ENCODE data around the gene RBM42. TPM values are rescaled to one million over a fixed set of nuclear protein-coding genes. Genes with fewer than 3 reads are reported as not detected.
A peak's percentile ranks its signal among the peaks of the same experiment; 100 is the strongest.

Gene RBM42
- total and polyA plus RNA-seq, 9 of the 15 experiments (the other 6 are each of a cell fraction or from before 2014, with no cell fraction given): 5.7 to 149 (median 32.4) TPM

DNA sequence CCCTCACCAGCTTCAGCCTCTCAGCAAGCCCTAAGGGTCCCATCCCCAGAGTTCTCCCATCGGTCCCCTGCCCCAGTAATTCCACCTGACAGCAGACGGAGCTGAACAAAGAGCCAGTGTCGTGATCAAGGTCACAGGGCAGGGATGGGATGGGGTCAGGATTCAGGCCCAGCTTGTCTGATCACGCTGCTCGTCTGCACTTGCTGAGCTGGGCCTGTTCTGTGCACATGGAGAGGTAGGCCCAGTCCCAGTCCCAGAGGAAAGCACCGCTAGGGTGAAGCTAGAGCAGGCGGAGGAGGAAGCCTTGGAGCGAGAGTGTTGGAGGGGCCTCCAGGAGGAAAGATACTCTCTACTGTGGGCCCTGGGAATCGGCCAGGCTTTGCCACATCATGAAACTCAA lies 7.1 kb upstream of the RBM42 start:
- POLR2A ChIA-PET: interaction anchor here (0.6 kb wide), 1 partner anchor 28 kb away, joined by 3 read pairs; no protein-coding TSS in a partner anchor
- FAIRE-seq (no peak), DNase-seq (ENCODE audit: extremely low read depth in 1 of 4, low spot score in 3 of 4) (no peak), ATAC-seq (no peak)
- no peaks in the 10 kb centered on the region for H3K9me3 ChIP-seq (replicated peaks; ENCODE audit: control insufficient read depth, insufficient read depth, low read depth, low read length)
- no peak overlapping the region for H2AFZ ChIP-seq (ENCODE audit: low read depth, low read length)
- H3K4me3 ChIP-seq: no peak overlapping the region
- peaks cover 0 to 26% of the 10 kb centered on the region in 2 experiments; a peak in 2 of 5 replicates for H3K4me1 ChIP-seq (replicated peaks in 1 of 2; ENCODE audit: control insufficient read depth in 2 of 2, insufficient read depth in 2 of 2, low read length in 2 of 2)
- no peak overlapping the region for H3K27ac ChIP-seq (ENCODE audit: extremely low read depth, low read depth, low read length)
- in situ Hi-C loops (cut with MboI): no loop called here
- 86% methylated on average over 8 of the region's 9 CpGs for WGBS (ENCODE audit: insufficient coverage, low coverage, missing lambda C conversion rate)
- H3K9ac ChIP-seq (ENCODE audit: insufficient read depth in 1 of 2, low read depth in 2 of 2, low read length in 2 of 2): peak overlapping the region in 1 of 2 experiments; percentile 35; a peak in 1 of 4 replicates
- no peak overlapping the region for H3K4me2 ChIP-seq (ENCODE audit: insufficient read depth, low read length)
- no peaks in the 10 kb centered on the region for H3K9me1 ChIP-seq (ENCODE audit: control insufficient read depth, insufficient read depth, low read length)
- no peaks in the 10 kb centered on the region for H3K27me3 ChIP-seq (ENCODE audit: control insufficient read depth in 2 of 2, insufficient read depth in 2 of 2, low read length in 2 of 2)
- no peaks in the 10 kb centered on the region for H4K20me1 ChIP-seq (replicated peaks; ENCODE audit: control insufficient read depth, insufficient read depth, low read length)
- intact Hi-C loops (cut with micrococcal nuclease): no loop called here
- no TSS peak for BruUV-seq (replicated peaks)
- peaks cover 32% of the 10 kb centered on the region; the same call in 2 of the 3 replicates for H3K36me3 ChIP-seq (ENCODE audit: control insufficient read depth, insufficient read depth, low read length)
- H3K79me2 ChIP-seq (ENCODE audit: control insufficient read depth, insufficient read depth, low read length): no peaks in the 10 kb centered on the region
- CTCF ChIA-PET (ENCODE audit: low intra/inter-chr PET ratio): no interaction called here
- TF ChIP-seq PHB (CRISPR knock-in tag; IDR thresholded peaks at IDR 0.05): no peak
- no peak for TF ChIP-seq COPS2 (conservative IDR thresholded peaks at IDR 0.05)
- TF ChIP-seq, protein P1, sequence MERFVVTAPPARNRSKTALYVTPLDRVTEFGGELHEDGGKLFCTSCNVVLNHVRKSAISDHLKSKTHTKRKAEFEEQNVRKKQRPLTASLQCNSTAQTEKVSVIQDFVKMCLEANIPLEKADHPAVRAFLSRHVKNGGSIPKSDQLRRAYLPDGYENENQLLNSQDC (CRISPR knock-in tag; IDR thresholded peaks at IDR 0.05): no peak
- TF ChIP-seq, protein P2, sequence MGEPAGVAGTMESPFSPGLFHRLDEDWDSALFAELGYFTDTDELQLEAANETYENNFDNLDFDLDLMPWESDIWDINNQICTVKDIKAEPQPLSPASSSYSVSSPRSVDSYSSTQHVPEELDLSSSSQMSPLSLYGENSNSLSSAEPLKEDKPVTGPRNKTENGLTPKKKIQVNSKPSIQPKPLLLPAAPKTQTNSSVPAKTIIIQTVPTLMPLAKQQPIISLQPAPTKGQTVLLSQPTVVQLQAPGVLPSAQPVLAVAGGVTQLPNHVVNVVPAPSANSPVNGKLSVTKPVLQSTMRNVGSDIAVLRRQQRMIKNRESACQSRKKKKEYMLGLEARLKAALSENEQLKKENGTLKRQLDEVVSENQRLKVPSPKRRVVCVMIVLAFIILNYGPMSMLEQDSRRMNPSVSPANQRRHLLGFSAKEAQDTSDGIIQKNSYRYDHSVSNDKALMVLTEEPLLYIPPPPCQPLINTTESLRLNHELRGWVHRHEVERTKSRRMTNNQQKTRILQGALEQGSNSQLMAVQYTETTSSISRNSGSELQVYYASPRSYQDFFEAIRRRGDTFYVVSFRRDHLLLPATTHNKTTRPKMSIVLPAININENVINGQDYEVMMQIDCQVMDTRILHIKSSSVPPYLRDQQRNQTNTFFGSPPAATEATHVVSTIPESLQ (CRISPR knock-in tag; IDR thresholded peaks at IDR 0.05): no peak
- TF ChIP-seq, protein P3, sequence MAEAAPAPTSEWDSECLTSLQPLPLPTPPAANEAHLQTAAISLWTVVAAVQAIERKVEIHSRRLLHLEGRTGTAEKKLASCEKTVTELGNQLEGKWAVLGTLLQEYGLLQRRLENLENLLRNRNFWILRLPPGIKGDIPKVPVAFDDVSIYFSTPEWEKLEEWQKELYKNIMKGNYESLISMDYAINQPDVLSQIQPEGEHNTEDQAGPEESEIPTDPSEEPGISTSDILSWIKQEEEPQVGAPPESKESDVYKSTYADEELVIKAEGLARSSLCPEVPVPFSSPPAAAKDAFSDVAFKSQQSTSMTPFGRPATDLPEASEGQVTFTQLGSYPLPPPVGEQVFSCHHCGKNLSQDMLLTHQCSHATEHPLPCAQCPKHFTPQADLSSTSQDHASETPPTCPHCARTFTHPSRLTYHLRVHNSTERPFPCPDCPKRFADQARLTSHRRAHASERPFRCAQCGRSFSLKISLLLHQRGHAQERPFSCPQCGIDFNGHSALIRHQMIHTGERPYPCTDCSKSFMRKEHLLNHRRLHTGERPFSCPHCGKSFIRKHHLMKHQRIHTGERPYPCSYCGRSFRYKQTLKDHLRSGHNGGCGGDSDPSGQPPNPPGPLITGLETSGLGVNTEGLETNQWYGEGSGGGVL (CRISPR knock-in tag; IDR thresholded peaks at IDR 0.05): no peak
- no peak for TF ChIP-seq FOXK1 (CRISPR knock-in tag; IDR thresholded peaks at IDR 0.05; ENCODE audit: borderline replicate concordance)
- TF ChIP-seq ZNF165 (CRISPR knock-in tag; IDR thresholded peaks at IDR 0.05; ENCODE audit: borderline replicate concordance): no peak
- TF ChIP-seq ZNF668 (CRISPR knock-in tag; IDR thresholded peaks at IDR 0.05): no peak
- TF ChIP-seq BCL6 (CRISPR knock-in tag; IDR thresholded peaks at IDR 0.05): no peak

Measured in K562 (cell line).